ENCODE measurements around the gene ARHGAP26.

ARHGAP26 gene

GRCh38 chr5:142816531-142817430 lies 46.6 kb downstream of the ARHGAP26 start:
- peak in 1 of 2 experiments; percentile 19 for DNase-seq

- DNase-seq, result no peak
Observed at GRCh38 chr5:142817949-142818431, 47.8 kb downstream of the ARHGAP26 start.

GRCh38 chr5:142819292-142819691 lies 49.1 kb downstream of the ARHGAP26 start:
- no peak for DNase-seq

GRCh38 chr5:142819825-142820224 lies 49.6 kb downstream of the ARHGAP26 start:
- no peak for DNase-seq

- no peak for DNase-seq
Observed at GRCh38 chr5:142820447-142820846, 50.3 kb downstream of the ARHGAP26 start.

GRCh38 chr5:142821034-142821732 lies 51.0 kb downstream of the ARHGAP26 start:
- no peak for DNase-seq

GRCh38 chr5:142821733-142822487 lies 51.7 kb downstream of the ARHGAP26 start:
- DNase-seq, result no peak

GRCh38 chr5:142823126-142823525 lies 52.9 kb downstream of the ARHGAP26 start:
- DNase-seq, result no peak

GRCh38 chr5:142823806-142824205 lies 53.6 kb downstream of the ARHGAP26 start:
- DNase-seq, result no peak

GRCh38 chr5:142824391-142824790 lies 54.2 kb downstream of the ARHGAP26 start:
- peak in 1 of 2 experiments; percentile 67 for DNase-seq

GRCh38 chr5:142825378-142826089 lies 55.4 kb downstream of the ARHGAP26 start:
- no peak for DNase-seq

- no peak for DNase-seq
Observed at GRCh38 chr5:142826093-142826492, 55.9 kb downstream of the ARHGAP26 start.

- DNase-seq, result no peak
Observed at GRCh38 chr5:142826741-142827492, 56.7 kb downstream of the ARHGAP26 start.

GRCh38 chr5:142827934-142828576 lies 57.9 kb downstream of the ARHGAP26 start:
- DNase-seq, result no peak

GRCh38 chr5:142828797-142829535 lies 58.8 kb downstream of the ARHGAP26 start:
- DNase-seq, result no peak

- DNase-seq, result no peak
Observed at GRCh38 chr5:142829801-142830220, 59.6 kb downstream of the ARHGAP26 start.

GRCh38 chr5:142830241-142831008 lies 60.2 kb downstream of the ARHGAP26 start:
- DNase-seq, result no peak

GRCh38 chr5:142831009-142831383 lies 60.8 kb downstream of the ARHGAP26 start:
- DNase-seq, result no peak

GRCh38 chr5:142832263-142832662 lies 62.1 kb downstream of the ARHGAP26 start:
- no peak for DNase-seq
